Measurements from ENCODE around the gene LGR5.
"Not testable (repeated sequence)": the region's sequence is repeated elsewhere in the genome, so short reads cannot be mapped to it uniquely, and the experiment has no call there.

LGR5 gene

DNA sequence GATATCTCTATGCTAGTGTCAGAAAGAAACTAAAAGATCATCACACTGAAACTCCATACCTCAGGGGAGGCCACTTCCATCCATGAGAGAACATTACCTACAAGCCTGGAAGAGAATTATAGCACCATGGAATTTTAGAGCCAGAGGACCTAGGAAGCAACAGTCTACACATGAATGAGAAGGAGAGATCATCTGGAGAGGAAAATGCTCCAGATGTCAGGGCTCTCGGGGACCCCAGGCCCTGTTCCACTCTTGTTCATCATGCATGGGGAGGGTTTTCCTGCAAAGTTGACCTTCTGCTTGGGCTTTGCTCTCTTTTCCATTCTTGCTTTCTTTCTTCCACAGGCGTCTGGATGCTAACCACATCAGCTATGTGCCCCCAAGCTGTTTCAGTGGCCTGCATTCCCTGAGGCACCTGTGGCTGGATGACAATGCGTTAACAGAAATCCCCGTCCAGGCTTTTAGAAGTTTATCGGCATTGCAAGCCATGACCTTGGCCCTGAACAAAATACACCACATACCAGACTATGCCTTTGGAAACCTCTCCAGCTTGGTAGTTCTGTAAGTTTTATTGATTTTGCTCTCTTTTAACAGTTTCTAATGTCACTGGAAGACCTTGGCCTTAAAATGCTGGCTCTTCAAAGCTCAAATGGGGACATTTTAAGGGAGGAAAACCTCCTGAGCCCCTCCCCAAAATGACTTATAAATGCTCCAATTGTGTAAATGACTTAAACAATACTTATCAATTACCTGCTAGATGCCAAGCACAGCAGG is 113.3 kb downstream of the LGR5 start:
- DNase-seq: no peak

GRCh38 chr12:71555191-71555590 is 115.6 kb downstream of the LGR5 start:
- no peak for DNase-seq

GRCh38 chr12:71555789-71556188 is 116.2 kb downstream of the LGR5 start:
- DNase-seq: not testable (repeated sequence)

DNA sequence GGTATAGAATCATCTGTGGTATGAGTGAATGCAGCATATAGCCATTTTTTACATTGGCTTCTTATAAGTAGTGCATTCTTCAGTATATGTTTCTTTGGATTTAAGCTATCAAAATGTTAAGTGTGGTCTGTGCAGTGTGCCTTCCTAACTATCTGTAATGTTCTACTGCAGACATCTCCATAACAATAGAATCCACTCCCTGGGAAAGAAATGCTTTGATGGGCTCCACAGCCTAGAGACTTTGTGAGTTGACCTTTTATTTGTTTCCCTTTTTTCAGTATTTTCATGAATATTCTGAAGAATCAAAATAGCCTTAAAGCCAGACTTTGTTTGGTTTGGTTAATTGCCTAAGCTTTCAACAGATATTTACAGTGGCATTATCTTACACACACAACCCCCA is 116.8 kb downstream of the LGR5 start:
- DNase-seq: no peak

GRCh38 chr12:71556875-71557274 is 117.3 kb downstream of the LGR5 start:
- no peak for DNase-seq

DNA sequence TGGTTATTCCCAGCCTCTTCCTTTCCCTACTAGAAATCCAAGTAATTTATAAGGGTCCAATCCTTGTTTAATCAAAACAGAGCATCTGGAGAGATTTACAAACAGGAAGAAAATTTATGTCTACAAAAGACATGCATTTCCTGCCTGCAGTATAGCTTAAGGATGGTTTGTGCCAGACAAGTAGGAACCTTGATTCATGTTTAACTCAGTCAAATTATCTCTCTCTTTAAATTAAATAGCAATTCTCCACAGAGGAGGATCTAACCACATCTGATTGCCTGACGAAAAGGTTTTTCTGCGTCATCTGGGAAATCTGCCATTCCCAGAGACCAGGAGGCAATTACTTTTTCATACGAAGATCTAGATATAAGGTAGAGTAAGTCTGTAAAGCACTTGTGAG is 118.8 kb downstream of the LGR5 start:
- DNase-seq: no peak

DNA sequence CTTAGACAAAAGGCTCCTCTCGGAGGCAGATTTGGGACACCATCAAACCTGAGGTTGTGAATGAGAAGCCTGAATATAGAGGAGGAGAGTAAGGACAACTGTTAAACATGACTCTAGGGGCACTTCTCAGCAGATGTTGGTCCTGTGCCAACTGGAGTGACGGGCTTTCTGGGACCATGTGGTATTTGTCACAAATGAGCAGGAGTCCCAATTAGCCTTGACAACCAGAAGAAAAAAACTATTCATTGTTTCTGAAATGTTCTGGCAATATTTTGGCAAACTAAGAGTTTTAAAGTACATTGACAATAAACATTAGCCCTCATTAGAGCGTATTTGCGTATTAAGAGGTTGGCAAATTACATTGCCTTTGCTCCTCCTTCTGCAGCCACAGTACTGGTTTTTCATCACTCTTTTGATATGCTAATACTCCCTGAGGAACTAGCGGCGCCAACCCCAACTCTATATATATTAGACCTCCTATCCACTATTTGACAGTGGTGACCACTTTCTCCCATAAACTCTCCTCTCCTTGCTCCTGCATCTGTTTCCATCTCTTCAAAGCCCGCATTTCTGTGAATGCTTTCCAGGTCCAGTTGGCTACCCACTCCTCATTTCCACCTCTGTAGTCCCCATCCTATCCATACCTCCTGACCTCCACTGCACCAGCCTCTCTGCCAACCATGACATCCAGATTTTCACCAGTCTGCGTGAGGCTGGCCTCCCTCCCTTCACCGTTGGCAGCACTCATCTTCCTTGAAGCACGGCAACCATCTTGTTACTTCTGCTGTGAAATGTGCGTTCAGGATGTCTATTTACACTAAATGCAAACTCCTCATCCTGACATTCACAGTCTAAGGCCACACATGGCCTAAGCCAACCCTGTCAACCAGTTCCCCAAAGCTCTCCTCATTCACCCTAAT is 123.3 kb downstream of the LGR5 start:
- DNase-seq: no peak

- no peak for DNase-seq
Measured at GRCh38 chr12:71565535-71565934, 125.9 kb downstream of the LGR5 start.

DNA sequence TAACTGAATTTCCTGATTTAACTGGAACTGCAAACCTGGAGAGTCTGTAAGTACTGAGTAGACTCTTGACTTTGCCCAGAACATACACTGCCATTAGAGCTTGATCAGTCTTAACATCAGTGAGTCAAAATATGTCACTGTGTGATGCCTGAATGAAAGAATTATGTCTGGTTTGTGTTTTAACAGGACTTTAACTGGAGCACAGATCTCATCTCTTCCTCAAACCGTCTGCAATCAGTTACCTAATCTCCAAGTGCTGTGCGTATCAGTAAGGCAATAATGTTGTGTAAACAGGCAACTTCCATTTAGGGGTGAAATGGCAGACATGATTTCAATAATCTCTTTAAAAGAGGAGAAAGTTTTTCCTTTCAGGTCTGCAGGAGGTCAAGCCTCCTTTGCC is 127.1 kb downstream of the LGR5 start:
- DNase-seq: no peak

DNA sequence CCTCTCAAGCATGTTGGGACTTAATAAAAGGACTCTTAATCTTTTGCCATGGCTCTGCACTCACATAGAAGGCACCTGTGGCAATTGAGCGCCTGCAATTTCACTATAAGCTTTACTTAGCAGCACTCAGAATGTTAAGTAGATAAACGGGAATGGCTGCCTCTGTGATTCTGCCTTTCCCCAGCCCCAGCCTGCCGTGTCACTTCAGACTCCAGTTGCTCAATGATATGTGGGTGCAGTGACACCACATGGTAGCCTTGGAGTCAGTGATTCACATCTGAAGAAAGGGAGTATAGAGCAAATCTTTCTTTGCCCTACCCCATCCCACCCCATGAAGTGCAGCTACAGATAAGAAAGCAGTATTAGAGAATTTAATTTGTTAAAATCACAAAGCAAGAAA is 127.9 kb downstream of the LGR5 start:
- DNase-seq: no peak

DNA sequence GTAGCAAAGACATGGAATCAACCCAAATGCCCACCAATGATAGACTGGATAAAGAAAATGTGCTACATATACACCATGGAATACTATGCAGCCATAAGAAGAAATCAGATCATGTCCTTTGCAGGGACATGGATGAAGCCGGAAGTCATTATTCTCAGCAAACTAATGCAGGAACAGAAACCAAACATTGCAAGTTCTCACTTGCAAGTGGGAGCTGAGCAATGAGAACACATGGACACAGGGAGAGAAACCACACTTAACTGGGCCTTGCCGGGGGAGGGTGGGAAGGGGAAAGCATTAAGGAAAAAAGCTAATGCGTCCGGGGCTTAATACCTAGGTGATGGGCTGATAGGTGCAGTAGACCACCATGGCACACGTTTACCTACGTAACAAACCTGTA is 130.3 kb downstream of the LGR5 start:
- DNase-seq: not testable (repeated sequence)

GRCh38 chr12:71576496-71576895 is 136.9 kb downstream of the LGR5 start:
- DNase-seq: no peak

DNA sequence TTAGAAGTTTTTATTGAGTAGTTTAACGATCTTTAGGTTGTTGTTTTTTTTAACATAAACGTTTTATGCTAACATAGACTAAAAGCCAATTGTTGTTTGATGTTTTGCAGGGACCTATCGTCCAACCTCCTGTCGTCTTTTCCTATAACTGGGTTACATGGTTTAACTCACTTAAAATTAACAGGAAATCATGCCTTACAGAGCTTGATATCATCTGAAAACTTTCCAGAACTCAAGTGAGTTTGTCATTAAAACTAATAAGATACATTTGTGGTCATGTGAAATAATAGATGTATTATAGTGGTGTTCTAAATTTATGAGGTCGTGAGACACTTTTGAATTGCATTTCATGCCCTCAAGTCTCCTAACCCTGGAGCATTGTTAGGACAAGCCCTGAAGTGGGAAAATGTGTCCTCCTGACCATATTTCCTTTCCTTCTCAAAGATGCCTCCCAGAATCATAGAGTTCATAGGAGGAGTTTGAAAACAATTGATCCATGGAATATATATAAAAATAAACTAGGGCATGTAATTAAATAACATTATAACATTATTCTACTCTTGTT is 139.2 kb downstream of the LGR5 start:
- no peak for DNase-seq

GRCh38 chr12:71581206-71581605 is 141.6 kb downstream of the LGR5 start:
- no peak for DNase-seq

DNA sequence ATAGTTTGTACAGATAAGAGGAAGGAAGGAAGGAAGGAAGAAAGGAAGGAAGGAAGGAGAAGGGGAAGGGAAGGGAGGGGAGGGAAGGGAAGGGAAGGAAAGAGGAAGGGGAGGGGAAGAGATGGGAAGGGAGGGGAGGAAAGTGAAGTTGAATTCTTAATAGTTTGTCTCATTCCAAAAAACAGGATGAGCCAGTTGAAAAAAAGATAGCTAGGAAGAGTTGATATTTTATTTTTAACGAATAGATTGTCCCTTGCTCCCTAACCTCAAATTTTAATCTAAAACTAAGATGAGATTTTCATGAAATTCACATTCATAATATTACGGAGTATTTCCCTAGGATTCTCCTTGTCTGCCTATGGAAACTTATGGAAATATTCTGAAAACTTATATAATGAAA is 143.3 kb downstream of the LGR5 start:
- no peak for DNase-seq

- no peak for DNase-seq
Measured at GRCh38 chr12:71584356-71584755, 144.8 kb downstream of the LGR5 start.

DNA sequence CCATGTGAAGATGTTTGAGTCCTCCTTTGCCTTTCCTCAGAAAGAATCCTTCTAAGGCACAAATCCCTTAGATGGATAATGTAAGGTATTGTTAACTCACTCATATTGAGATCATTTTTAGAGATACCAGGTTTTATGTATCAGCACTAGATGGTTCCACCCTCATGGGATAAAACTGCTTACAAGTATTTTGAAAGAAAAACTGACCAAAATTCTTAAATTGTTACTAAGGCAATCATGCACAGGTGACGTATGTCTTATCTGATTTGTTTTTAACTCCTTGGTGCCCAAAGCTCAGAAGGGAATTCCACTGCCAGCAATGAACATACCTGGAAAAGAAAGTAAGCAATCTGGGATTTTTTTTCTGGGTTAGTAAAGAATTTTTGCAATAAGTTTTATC is 145.6 kb downstream of the LGR5 start:
- DNase-seq: no peak

DNA sequence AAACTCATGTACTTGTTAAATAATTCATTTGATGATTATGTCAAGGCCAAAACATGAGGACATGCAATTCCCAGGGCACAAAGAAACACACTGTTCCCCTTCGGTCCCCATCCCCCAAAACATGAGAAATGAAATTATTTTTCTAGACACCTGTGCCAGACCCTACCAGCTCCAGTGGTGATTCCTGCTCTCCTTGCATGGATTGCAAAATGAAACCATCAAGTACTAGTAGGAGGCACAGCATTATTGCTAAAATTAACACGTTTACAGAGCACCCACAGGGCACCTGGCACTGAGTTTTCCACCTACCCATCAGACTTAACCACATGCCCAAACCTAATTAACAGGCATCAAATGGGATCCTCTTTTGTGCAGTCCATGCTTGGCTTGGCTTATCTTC is 147.4 kb downstream of the LGR5 start:
- DNase-seq: no peak

DNA sequence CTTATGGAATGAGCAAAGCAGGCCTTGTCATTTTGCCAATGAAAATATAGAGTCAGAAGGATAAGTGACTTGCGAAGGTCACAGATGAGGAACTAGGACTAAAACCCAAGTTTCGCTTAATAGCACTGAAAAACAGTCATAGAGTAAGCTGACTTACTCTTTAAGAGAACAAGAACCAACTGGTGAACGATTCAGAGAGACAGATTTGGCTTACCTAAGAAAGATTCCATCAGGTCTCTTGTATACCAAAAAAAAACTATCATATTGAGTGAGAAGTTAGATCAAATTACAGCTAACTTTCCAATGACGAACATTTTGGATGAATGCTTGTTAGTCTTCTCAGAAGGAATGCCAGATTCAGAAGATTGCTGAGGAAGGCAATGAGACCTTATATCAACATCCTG is 149.9 kb downstream of the LGR5 start:
- DNase-seq: no peak

GRCh38 chr12:71591601-71592000 is 152.0 kb downstream of the LGR5 start:
- no peak for DNase-seq

DNA sequence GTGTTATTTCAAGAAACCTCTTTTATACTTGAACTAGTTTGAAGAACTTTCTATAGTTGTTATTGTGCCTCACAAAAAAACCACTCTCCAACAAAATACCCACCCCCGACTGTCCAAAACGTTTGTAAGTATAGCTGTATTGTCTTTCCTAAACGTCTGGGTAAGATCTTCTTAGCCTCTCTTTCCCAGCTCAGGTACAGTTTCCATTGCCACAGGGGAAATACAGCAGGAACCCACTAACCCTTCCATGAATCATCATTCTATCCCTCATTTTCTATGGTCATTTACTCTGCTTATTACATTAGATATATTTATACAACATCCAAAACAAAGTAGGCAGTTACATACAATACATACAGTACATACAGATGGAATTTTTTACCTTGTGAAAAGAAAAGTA is 153.2 kb downstream of the LGR5 start:
- no peak for DNase-seq

GRCh38 chr12:71594214-71594948 is 154.8 kb downstream of the LGR5 start:
- no peak for DNase-seq

DNA sequence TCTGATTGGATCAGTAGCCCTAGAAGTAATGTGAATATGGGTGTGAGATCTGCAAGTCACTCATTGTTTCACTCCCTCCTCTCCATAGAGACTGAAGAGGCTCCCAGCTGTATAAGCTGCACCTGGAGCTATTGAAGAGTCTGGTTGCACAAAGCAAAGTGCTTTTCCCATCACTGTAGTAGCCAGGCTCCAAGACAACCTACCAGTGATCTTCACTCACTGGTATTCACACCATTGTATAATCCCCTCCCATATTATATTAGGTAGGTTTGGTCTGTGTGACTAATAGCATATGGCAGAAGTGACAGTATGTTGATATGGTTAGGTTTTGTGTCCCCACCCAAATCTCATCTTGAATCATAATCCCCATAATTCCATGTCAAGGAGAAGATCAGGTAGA is 159.6 kb downstream of the LGR5 start:
- no peak for DNase-seq
